CD14-positive monocyte (primary cell): ENCODE measurements around the gene IRGC. TPM values are rescaled to one million over a fixed set of nuclear protein-coding genes. Genes with fewer than 3 reads are reported as not detected.

ENCODE experiments used
- DNase-seq, 3 donors: peaks; one replicate each; pipeline ENCODE4 v3.0.0-alpha.2; 2011 to 2022
- H2AFZ ChIP-seq: 2 replicates; pipeline ENCODE4 v1.6.0; 2012; ENCODE audit warnings: mild to moderate bottlenecking, low read depth, low read length, inconsistent platforms; ENCODE audit not compliant: insufficient read depth, poor library complexity, severe bottlenecking
- H3K27ac ChIP-seq, 2 donors: 1 replicate in 1 of 2; 2 replicates in 1 of 2; pipeline ENCODE4 v1.5.1; 2012 to 2013; ENCODE audit warnings: low read length in 2 of 2, control low read depth in 1 of 2, inconsistent platforms in 1 of 2, low read depth in 1 of 2, mild to moderate bottlenecking in 1 of 2
- H3K27me3 ChIP-seq, 2 donors: one replicate each; pipeline versions ENCODE4 v1.6.0 to v1.6.1; 2011 to 2013; ENCODE audit warnings: low read length in 2 of 2; ENCODE audit not compliant: control insufficient read depth in 2 of 2, insufficient read depth in 2 of 2
- H3K36me3 ChIP-seq, 2 donors: replicated peaks in 1 of 2; 1 replicate in 1 of 2; 2 replicates in 1 of 2; pipeline versions ENCODE4 v1.5.1 to v1.6.1; 2012 to 2013; ENCODE audit warnings: low read length in 2 of 2, control low read depth in 1 of 2, inconsistent platforms in 1 of 2, mild to moderate bottlenecking in 1 of 2; ENCODE audit not compliant: insufficient read depth in 2 of 2, control insufficient read depth in 1 of 2
- H3K4me1 ChIP-seq, 2 donors: 1 replicate in 1 of 2; 2 replicates in 1 of 2; pipeline versions ENCODE4 v1.5.1 to v1.6.1; 2012 to 2013; ENCODE audit warnings: low read length in 2 of 2, control low read depth in 1 of 2, inconsistent platforms in 1 of 2, mild to moderate bottlenecking in 1 of 2, moderate library complexity in 1 of 2; ENCODE audit not compliant: insufficient read depth in 2 of 2, control insufficient read depth in 1 of 2
- H3K4me2 ChIP-seq: replicated peaks from 2 replicates; pipeline ENCODE3; 2012; ENCODE audit warnings: low read length, moderate library complexity, mild to moderate bottlenecking; ENCODE audit not compliant: poor library complexity, severe bottlenecking; ENCODE audit errors: extremely low read depth
- H3K4me3 ChIP-seq, 3 experiments: fragments of 200-600 bp in 1 of 3; sonication (generic) in 1 of 3; replicated peaks in 1 of 3; 1 replicate in 2 of 3; 2 replicates in 1 of 3; pipeline ENCODE4 v1.5.1; 2011 to 2013; ENCODE audit warnings: low read length in 3 of 3, mild to moderate bottlenecking in 3 of 3, control low read depth in 2 of 3, low read depth in 2 of 3, inconsistent platforms in 1 of 3, moderate library complexity in 1 of 3
- H3K79me2 ChIP-seq: 2 replicates; pipeline ENCODE4 v1.6.0; 2012; ENCODE audit warnings: mild to moderate bottlenecking, control low read depth, inconsistent platforms, low read length, moderate library complexity; ENCODE audit not compliant: insufficient read depth
- H3K9ac ChIP-seq: 2 replicates; pipeline ENCODE4 v1.6.0; 2017; ENCODE audit warnings: low read length, mild to moderate bottlenecking; ENCODE audit not compliant: insufficient read depth, poor library complexity, severe bottlenecking
- H3K9me3 ChIP-seq, 2 donors: replicated peaks in 1 of 2; 1 replicate in 1 of 2; 2 replicates in 1 of 2; pipeline versions ENCODE4 v1.5.1 to v1.6.1; 2012 to 2013; ENCODE audit warnings: low read length in 2 of 2, control low read depth in 1 of 2; ENCODE audit not compliant: control insufficient read depth in 1 of 2, insufficient read depth in 1 of 2
- H4K20me1 ChIP-seq: 2 replicates; pipeline ENCODE4 v1.6.0; 2012; ENCODE audit warnings: mild to moderate bottlenecking, low read length, control low read depth, moderate library complexity; ENCODE audit not compliant: insufficient read depth
- H3K27ac Mint-ChIP-seq, 7 donors: one replicate each; pipeline ENCODE4 v1.8.0; 2020; ENCODE audit warnings: mild to moderate bottlenecking in 7 of 7, mixed read lengths in 7 of 7, moderate library complexity in 6 of 7, inconsistent platforms in 2 of 7
- H3K27me3 Mint-ChIP-seq, 3 donors: one replicate each; pipeline ENCODE4 v1.8.0; 2021 to 2022; ENCODE audit warnings: low read depth in 3 of 3, mild to moderate bottlenecking in 3 of 3, mixed read lengths in 3 of 3, moderate library complexity in 3 of 3, inconsistent platforms in 1 of 3
- H3K36me3 Mint-ChIP-seq, 2 donors: one replicate each; pipeline ENCODE4 v1.8.0; 2020; ENCODE audit warnings: mixed read lengths in 2 of 2, inconsistent platforms in 1 of 2, mild to moderate bottlenecking in 1 of 2
- H3K4me1 Mint-ChIP-seq: one replicate; pipeline ENCODE4 v1.8.0; 2020; ENCODE audit warnings: mild to moderate bottlenecking, mixed read lengths
- H3K4me3 Mint-ChIP-seq, 2 donors: one replicate each; pipeline ENCODE4 v1.8.0; 2020; ENCODE audit warnings: mild to moderate bottlenecking in 2 of 2, mixed read lengths in 2 of 2, moderate library complexity in 1 of 2
- H3K9me3 Mint-ChIP-seq, 7 donors: one replicate each; pipeline ENCODE4 v1.8.0; 2020 to 2022; ENCODE audit warnings: mixed read lengths in 7 of 7, mild to moderate bottlenecking in 6 of 7, moderate library complexity in 6 of 7, inconsistent platforms in 2 of 7
- CTCF ChIP-seq: fragments of 200-600 bp; IDR thresholded peaks from one replicate; pipeline ENCODE4 v1.8.0; 2022; ENCODE audit warnings: antibody characterized with exemption, mild to moderate bottlenecking
- WGBS: methylation state at CpG from one replicate; pipeline ENCODE4 v1.1.5; 2013; ENCODE audit warnings: missing lambda C conversion rate; ENCODE audit not compliant: insufficient coverage; 5-methylcytosine and 5-hydroxymethylcytosine counted together
- intact Hi-C, 2 donors: fragments of 100-400 bp; cut with micrococcal nuclease; formaldehyde crosslinking; loops; one replicate each; pipeline versions ENCODE4 v1.15.0 to v1.15.1; 2023
- polyA plus RNA-seq, 3 donors: library from polyadenylated mRNA; depleted of rRNA in 1 of 3; unstranded in 2 of 3; stranded (reverse) in 1 of 3; fragments of 300-500 nt in 2 of 3; fragments of >200 nt in 1 of 3; fragmentation: Illumina TruSeq in 2 of 3; gene quantifications; 1 replicate in 2 of 3; 2 replicates in 1 of 3; pipeline ENCODE4 v1.2.3, GENCODE V29; 2012 to 2021

The IRGC gene
- polyA plus RNA-seq, 3 donors, result not detected

GRCh38 chr19:43741075-43741825, 25.4 kb downstream of the IRGC start:
- Histone ChIP-seq H3K9me3 (no peaks in the 10 kb centered on the region), H3K4me3 (no peak overlapping the region), H4K20me1 (no peaks in the 10 kb centered on the region), H3K79me2 (peaks cover 14% of the 10 kb centered on the region), H3K27me3 (no peaks in the 10 kb centered on the region), H3K4me1 (peaks cover 17 to 20% of the 10 kb centered on the region in 2 donors), H3K36me3 (peaks cover 67 to 84% of the 10 kb centered on the region in 2 donors), H3K4me2 (no peak overlapping the region), H3K27ac (no peak overlapping the region), H2AFZ (no peak overlapping the region), H3K9ac (no peak overlapping the region)
- H3K4me3 Mint-ChIP-seq, result no peak overlapping the region
- H3K9me3 Mint-ChIP-seq, result peaks cover 0 to 2% (median 0%) of the 10 kb centered on the region in 7 donors
- 94% methylated on average over 8 of the region's 10 CpGs for WGBS
- intact Hi-C loops, result no loop called here
- peaks cover 23% of the 10 kb centered on the region for H3K4me1 Mint-ChIP-seq
- no peak for TF ChIP-seq CTCF
- no peak for DNase-seq
- peaks cover 75 to 84% of the 10 kb centered on the region in 2 donors for H3K36me3 Mint-ChIP-seq
- peaks cover 0 to 3% (median 0%) of the 10 kb centered on the region in 3 donors for H3K27me3 Mint-ChIP-seq
- peak overlapping the region in 3 of 7 donors; percentile 19 to 52 (median 41) for H3K27ac Mint-ChIP-seq

GRCh38 chr19:43743059-43743458, 27.2 kb downstream of the IRGC start:
- peak overlapping the region in 3 of 7 donors; percentile 25 to 78 (median 50) for H3K27ac Mint-ChIP-seq
- Histone ChIP-seq H3K9ac (no peak overlapping the region), H3K36me3 (peaks cover 68 to 86% of the 10 kb centered on the region in 2 donors), H3K4me3 (no peak overlapping the region), H3K27ac (peak overlapping the region in 1 of 2 donors; percentile 23), H3K4me1 (peaks cover 17 to 20% of the 10 kb centered on the region in 2 donors), H3K4me2 (no peak overlapping the region), H4K20me1 (no peaks in the 10 kb centered on the region), H2AFZ (no peak overlapping the region), H3K9me3 (no peaks in the 10 kb centered on the region), H3K27me3 (no peaks in the 10 kb centered on the region), H3K79me2 (peaks cover 17% of the 10 kb centered on the region)
- H3K27me3 Mint-ChIP-seq, result peaks cover 0 to 4% (median 0%) of the 10 kb centered on the region in 3 donors
- peaks cover 76 to 84% of the 10 kb centered on the region in 2 donors for H3K36me3 Mint-ChIP-seq
- intact Hi-C loops, result no loop called here
- TF ChIP-seq CTCF, result no peak
- H3K9me3 Mint-ChIP-seq, result peaks cover 0 to 4% (median 0%) of the 10 kb centered on the region in 7 donors
- no peak for DNase-seq
- no peak overlapping the region for H3K4me3 Mint-ChIP-seq
- no CpG with 5 or more reads among the region's 3 CpGs for WGBS
- peaks cover 23% of the 10 kb centered on the region for H3K4me1 Mint-ChIP-seq
